GM13976 (cell line): ENCODE data around the gene EMSY.

Experiments
- DNase-seq: peaks from one replicate; pipeline ENCODE4 v3.0.0; 2012; ENCODE audit warnings: low spot score
- CTCF ChIP-seq: IDR thresholded peaks from 2 replicates; pipeline ENCODE4 v1.5.1; 2012; ENCODE audit warnings: borderline replicate concordance, mild to moderate bottlenecking; ENCODE audit not compliant: insufficient read depth; ENCODE audit errors: extremely low read depth, missing control alignments, control extremely low read depth
- in situ Hi-C: fragments of 300-500 bp; cut with MboI; formaldehyde crosslinking; loops from one replicate; pipeline ENCODE4 v1.12.0; 2022; ENCODE audit warnings: low sequenced_read_pairs, mixed read lengths, inconsistent platforms; ENCODE audit not compliant: unreplicated experiment

Gene EMSY

GRCh38 chr11:76408171-76408965, 36.5 kb upstream of the EMSY start:
- in situ Hi-C loops = no loop called here
- DNase-seq = no peak
- no peak for TF ChIP-seq CTCF

GRCh38 chr11:76410851-76411357, 33.9 kb upstream of the EMSY start:
- in situ Hi-C loops = no loop called here
- TF ChIP-seq CTCF = no peak
- no peak for DNase-seq

GRCh38 chr11:76415073-76415472, 29.7 kb upstream of the EMSY start:
- TF ChIP-seq CTCF = no peak
- DNase-seq = no peak
- in situ Hi-C loops = no loop called here

- in situ Hi-C loops = no loop called here
- DNase-seq = peak; percentile 26
Measured at GRCh38 chr11:76419896-76420295, 24.9 kb upstream of the EMSY start.

GRCh38 chr11:76424379-76424778, 20.4 kb upstream of the EMSY start:
- no peak for TF ChIP-seq CTCF
- in situ Hi-C loops = no loop called here
- peak; percentile 61 for DNase-seq

More at GRCh38 chr11:76419896-76420295, 24.9 kb upstream of the EMSY start:
- peak; percentile 48 for TF ChIP-seq CTCF

GRCh38 chr11:76424891-76425290, 19.9 kb upstream of the EMSY start:
- no peak for TF ChIP-seq CTCF
- in situ Hi-C loops = no loop called here
- no peak for DNase-seq
